GM18909 (cell line): Measurements from ENCODE around the gene ABHD17B.
"Not testable (repeated sequence)": the region's sequence is repeated elsewhere in the genome, so short reads cannot be mapped to it uniquely, and the experiment has no call there.

Experiments used
- ATAC-seq: cut with Tn5 transposase; IDR thresholded peaks from one replicate; pipeline ENCODE4 v1.9.1; 2021; ENCODE audit warnings: mild to moderate bottlenecking; ENCODE audit not compliant: unreplicated experiment, poor library complexity

ABHD17B gene

DNA sequence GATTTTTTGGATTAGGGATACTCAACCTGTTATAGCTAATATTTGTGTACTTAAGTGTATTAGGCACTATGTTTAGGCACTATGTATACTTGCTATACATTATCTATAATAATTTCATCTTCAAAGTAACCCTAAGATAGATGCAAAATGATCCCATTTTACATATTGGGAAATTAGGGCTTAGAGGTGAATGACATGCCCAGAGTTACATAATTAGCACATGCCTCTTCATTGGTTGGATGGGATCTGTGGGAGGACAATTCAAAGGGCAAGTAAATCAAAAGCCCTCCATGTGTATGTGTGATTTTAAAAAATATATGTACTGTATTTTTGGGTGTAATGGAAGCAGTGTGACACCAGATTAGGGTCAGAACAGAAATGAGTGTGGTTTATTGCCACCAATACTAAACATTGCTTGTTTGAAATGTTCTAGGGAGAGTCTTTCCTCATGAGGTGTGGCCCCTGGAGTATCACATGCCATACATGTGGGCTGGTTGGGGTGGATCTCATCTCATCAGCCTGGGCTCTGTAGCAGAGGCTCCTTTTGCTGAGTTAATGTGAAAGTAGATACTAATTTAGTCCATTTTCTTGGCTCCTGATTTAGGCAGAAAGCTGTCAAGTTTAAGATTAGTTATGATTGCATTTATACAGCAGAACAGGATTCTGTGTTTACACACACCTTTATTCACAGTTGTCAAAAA is 6.0 kb upstream of the ABHD17B start:
- peak; percentile 76 for ATAC-seq

DNA sequence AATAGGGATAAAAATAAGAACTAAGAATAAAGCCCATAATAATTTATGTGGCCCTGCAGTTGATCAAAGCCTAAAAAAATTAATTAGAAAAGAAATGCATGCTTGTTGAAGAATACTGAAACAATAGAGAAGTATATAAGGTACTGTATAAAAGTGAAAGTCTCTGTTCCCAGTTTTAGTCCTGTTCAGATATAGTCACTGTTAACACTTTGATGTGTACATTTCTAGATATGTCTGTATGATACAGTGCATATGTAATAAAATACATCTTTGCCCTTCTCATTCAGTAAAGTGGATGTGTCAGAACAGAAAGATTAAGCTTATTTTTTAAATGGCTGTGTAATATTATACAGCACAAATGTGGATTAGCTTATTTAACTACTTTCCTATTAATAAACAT is 4.5 kb upstream of the ABHD17B start:
- no peak for ATAC-seq

DNA sequence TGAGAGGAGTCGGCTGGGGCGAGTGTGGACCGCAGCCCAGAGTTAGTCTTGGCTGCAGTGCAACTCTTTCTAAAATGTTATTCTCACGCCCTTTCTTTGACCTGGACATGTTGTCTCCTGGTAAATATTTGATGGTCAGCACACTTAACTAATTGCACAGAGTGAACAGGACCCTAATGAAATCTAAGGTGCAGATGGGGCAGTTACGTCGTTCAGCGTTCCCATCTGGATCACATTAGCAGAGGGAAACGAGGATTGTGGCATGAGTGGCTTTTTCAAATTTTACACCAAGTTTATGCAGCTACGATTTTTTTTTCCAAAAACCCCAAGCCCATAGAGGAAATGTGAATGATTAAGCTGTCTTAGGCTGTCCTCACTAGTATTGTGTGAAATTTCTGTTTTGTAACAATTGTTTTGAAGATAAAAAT is 929 bp upstream of the ABHD17B start:
- no peak for ATAC-seq

DNA sequence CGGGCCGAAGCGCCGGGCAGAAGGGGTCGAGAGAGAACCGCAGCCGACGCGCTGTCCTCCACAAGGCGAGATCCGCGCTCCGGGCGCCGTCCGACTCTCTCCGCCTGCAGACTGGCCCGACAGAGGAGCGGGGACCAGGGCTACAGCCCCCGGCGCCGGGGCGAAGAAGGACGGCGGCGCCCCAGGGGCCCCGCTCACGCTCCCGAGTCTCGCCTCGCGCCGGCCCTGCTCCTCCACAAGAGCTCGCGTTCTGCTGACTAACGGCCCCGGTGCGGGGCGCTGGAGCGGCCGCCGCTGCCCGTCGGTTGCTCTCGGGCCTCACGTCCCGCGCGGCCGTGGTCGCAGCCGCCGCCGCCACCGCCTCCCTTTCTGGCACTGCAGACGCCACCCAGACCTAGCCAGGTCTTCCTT is 338 bp downstream of the ABHD17B start:
- ATAC-seq: peak; percentile 15

DNA sequence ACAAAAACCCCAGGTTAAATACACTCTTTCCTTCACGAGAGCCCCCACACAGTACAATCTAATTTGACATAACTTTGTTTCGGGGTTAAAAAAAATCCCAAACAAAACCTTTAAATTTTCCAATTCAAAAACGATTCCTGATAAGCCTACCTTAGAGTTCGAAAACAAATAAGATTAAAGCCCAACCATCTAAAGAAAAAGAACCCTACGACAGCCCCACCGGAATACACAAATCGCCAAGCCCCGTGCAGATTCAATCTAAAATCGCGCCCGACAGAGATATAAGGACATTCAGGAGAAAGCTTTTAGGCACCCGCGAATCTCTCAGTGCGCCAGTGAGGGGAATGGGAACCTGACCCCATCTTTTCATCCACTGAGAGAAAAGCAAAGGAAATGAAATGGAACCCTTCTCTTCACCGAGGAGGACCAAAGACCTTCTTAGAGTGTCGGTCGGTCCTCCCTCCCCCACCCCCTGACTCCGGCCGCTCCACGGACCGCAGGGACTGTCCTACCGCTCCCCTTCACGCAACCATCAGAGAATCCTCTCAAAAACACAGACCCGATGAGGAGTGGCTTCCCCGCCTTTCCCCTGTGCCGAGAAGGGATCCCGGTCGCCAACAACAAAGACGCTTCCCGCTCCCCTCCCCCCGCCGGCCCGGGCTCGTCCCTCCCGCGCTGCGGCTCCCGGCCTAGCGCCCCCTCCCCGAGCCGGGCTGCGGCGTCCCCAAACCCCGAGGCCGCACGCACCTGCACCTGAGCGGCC is 925 bp downstream of the ABHD17B start:
- peak; percentile 13 for ATAC-seq

DNA sequence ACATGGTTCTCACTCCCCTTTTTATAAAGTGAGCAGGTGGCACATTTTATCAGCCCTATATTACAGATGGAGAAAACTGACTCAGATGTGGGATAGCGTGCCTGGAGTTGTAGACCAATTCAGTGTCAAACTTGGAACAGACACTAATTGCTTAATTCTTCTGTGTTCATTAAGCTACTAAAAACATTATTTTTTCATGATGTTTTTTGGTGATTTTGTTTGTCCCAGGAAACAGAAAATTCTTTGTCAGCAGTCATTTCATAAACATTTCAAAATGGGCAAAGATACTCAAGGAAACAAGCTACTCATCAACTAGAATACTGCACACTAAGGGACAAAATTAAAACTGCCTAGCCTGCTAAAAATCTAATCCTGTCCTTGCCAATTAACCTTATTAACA is 2.2 kb downstream of the ABHD17B start:
- ATAC-seq: no peak

DNA sequence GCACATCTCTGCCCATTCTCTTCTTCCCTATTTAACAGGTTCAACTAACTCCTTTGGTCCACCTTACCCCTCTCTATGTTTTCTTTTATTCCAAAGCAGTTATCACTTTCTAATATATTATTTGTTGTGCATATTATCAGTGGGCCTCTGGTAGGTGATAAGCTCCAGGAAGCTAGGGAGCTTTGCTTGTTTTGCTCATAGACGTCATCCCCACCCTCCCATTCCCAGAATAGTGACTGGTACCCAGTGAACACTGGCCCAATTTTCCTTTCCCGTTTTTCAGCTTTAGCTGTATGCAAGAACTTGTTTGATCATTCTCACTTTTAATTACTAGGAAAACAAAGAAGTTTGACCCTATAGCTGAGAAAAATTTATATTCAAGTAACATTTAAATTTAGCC is 6.9 kb downstream of the ABHD17B start:
- no peak for ATAC-seq

DNA sequence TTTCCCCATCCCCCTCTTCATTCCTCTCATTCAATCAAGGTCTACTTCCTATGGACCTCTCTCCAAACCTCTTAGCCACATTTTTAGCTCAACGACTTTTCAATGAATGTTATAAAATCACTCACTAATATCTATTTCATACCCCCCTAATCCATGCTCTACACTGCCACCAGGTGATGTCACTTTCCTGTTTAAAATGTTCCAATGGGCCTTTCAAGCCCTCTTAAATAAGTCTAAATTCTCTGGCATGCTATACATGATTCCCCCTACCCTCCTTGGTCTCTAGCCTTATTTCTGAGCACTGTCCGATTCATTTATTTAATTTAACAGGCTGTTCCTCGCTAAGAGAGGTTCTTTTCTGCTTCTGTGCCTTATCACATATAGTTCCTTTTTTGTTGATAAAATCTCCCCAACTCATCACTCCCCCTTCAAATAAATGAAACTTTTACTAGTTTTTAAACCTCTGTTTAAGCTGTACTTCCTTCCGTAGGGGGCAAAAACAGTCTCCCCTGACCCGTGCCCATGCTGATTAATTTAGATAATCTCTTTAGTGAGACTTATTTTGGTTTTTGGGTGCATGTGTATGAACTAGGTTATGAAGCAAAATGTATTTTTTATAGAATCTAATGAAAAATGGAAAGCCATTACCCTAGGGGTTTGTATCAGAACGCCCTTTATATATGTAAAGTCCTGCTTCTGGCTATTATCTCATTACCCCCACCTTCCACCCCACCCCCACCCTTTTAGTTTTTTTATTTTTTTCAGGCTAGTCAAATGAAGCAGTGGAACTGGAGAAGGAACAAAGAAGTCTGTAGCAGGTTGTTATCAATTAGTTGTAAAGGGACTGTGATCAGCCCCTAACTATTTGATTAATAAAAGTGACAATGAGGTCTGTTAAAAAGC is 9.0 kb downstream of the ABHD17B start:
- ATAC-seq: no peak

DNA sequence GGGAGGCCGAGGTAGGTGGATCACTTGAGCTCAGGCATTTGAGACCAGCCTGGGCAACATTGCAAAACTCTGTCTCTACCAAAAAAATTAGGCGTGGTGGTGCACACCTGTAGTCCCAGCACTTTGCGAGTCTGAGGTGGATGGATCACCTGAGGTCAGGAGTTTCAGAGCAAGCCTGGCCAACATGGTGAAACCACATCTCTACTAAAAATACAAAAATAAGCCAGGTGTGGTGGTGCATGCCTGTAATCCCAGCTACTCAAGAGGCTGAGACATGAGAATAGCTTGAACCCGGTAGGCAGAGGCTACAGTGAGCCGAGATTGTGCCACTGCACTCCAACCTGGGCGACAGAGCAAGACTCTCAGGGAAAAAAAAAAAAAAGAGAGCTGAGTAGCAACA is 12.2 kb downstream of the ABHD17B start:
- not testable (repeated sequence) for ATAC-seq

DNA sequence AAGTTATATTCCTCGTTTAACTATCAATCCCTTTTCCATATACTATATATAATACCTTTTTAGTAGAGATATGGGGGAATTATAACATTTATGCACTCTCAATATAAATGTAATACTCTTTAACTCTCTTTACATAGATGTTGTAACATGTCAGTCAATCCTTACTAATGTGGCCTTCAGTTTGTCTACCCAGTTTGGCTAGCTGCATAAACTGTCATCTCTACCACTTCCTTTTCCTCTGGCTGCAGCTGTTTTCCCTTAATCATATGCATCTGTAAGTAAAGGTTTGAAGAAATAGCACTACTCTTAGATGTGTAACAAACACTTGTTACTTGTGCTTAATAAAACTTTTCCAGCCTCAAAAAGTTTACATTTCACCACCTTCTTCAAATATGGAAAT is 13.4 kb downstream of the ABHD17B start:
- peak; percentile 64 for ATAC-seq

DNA sequence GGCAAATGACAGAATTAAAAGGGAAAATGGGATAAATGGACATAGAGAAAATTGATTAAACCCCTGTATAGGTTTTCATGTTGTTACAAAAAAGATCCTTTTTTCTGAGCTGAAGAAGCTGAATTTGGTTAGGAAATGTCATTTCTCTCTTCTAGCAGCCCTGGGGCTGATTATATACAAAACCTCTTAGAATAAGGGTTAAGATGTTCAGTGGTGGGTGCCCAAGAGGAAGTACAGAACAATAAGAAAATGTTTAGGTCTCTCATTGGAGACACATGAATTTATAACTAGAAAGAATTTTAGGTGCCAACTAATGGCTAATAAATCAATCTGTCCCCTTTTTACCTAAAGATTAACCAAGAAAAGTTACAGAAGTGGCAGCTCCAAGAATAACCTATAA is 14.2 kb downstream of the ABHD17B start:
- ATAC-seq: no peak

DNA sequence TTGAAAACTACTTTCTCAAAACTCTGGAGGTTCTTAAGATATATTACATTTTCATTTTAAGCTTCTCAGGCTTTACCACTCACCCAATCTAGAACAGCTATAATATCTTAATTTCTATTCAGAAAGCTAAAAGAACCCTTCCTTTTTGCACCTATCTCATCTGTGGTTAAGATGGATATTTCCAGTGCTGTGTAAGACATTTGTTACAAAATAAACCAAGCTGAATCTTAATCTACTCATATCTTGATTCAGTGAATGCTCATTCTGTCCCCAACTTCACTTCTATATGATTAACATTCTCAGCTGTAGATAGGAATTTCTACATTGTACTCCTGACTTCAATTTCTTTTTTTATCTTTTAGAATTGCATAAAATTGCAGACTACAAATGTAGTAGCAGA is 15.0 kb downstream of the ABHD17B start:
- ATAC-seq: no peak

DNA sequence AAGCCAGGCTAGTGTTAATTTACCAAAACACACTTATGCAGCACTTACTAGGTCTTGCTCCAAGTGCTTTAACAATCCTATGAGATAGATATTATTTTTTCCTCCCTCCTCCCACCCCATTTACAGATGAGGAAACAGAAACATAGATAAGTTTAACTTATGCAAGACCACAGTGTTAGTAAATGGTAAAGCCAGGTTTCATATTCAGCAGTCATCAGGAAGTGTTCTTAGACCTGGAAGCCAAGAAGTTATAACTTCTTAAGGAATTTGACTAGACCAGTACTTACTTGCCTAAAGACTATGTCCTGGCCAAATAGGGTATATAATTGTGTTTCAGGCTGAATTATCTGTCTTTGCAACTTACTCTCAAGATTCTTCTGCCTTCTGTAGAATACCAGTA is 15.9 kb downstream of the ABHD17B start:
- ATAC-seq: peak; percentile 58

DNA sequence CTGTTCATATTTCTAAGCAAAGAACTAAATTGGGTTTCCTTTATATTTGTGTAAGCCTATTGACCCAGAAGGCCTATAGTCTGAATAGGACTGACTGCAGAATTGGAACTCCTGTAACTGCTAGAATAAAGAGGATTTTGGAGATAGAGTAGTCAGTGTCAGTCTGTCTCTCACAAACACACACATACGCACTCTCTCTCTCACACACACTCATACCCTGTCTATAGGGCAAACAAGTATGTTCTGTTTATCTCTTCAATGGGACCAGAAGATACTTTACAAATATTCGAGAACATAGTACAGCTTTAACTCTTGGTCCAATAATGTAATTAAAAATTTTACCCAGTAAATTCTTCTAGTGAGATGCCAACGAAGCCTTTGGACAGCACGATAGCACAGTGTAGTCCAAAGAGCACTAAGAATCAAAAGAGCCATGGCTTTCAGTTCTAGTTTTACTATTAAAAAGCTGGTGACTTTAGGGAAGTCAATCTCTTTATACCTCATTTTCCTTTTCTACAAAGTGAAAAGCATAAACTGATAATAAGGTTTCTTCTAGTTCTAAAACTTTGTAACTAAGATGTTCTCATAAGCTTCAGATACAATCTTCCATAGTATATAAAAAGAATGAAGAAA is 19.3 kb downstream of the ABHD17B start:
- ATAC-seq: peak; percentile 39

DNA sequence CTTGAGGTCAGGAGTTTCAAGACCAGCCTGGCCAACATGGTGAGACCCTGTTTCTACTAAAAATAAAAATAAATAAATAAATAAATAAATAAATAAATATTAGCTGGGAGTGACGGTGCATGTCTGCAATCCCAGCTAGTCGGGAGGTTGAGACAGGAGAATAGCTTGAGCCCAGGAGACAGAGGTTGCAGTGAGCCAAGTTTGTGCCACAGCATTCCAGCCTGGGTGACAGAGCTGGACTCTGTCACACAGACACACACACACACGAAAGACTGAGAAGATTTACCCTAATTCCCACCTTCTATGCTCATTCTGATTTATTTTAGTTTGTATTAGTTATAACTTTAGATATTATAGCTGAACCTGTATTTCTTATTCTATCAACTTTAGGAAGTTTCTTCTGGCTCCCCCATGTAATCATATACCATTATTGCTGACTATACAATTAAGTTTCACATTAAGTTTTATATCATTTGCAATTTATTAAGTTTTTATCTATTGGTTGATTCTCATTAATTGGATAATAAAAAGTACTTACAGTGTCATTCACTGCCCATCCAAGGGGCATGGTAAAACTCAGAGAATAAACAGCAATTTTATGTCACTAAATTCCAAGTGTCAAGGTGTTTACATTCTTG is 20.8 kb downstream of the ABHD17B start:
- ATAC-seq: no peak

DNA sequence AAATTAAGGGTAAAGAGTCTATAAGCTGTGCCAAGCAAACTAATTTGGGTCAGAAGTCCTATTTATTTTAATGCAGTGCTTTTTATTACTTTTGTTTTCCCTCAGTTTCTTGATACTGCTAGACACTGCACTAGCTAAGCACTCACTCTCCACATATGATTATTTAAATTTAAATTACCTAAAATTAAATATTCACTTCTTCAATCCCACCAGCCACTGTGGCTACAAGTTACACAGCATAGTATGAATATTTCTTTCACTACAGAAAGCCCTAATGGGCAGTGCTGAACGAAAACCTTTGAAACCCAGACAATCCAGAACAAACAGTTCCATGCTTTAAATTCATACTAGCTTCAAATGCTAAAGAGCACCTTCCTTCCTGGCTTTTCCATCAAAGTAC is 23.6 kb downstream of the ABHD17B start:
- no peak for ATAC-seq

DNA sequence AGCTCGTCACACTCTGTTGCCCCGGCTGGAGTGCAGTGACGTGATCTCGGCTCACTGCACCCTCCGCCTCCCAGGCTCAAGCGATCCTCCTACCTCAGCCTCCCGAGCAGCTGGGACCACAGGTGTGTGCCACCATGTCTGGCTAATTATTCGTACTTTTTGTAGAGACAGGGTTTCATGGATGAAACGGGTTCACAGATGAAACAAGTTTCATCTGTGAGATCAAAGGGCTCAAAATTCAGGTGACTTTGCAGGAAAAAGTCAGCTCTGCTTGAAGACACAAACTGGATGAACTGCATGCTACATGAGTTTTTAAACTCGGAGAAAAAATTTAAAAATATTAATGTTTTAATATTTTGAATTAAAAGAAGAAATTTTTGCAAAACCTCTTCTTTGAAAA is 24.5 kb downstream of the ABHD17B start:
- ATAC-seq: no peak

DNA sequence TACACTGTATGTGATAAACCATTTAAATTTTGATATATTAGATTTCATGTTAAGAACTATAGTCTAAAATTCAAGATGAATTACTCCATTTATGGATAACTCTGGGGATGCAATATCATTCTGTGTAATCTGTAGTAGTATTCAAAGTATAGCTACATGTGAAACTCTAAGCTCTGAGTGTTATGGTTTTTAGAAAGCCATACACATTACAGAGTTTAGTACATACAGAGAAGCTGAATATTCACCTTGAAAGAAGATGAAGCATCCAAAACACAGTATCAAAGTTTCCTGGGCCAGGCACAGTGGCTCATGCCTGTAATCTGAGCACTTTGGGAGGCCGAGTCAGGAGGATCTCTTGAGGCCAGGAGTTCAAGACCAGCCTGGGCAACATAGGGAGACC is 25.0 kb downstream of the ABHD17B start:
- ATAC-seq: no peak

DNA sequence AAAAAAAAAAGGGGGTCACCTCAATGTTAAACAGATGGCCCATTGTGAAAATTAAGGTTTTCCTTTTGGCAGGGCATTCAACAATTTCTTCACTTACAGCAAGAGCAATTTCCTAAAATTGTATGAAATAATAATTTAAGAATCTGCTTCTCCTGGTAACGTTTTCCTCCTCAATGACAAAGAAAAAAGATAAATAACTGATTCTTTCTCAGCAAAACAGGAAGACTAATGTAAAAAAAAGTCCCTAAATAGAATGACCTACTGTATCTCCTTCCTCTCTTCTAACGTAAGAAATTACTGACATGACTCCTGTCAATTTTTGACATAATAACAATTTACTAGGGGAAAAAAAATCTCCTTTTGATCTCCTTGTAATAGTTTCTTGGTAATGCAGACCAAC is 25.5 kb downstream of the ABHD17B start:
- ATAC-seq: no peak

DNA sequence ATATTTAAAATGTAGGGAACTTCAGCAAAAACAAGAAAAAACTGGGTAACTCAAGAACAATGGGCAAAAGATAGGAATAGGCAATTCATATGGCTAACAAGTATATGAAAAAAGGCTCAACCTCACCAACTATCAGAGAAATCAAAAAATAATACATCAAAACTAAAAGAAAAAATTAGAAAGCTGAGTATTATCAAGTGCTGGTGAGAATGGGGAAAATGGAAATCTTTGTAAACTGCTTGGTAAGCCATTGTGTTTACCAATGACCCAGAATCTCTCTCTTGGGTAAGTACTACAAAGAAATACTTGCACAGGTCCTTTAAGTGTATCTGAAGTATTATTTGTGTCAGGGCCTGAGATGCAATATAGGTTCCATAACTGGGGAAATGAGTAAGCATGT is 27.0 kb downstream of the ABHD17B start:
- ATAC-seq: no peak
